GM12878 (cell line): Measurements from ENCODE around the gene COL4A2. TPM values are rescaled to one million over a fixed set of nuclear protein-coding genes. Genes with fewer than 3 reads are reported as not detected.

Experiments
- ATAC-seq: fragments of 200-7000 bp; cut with Tn5 transposase; 3 replicates; pipeline ENCODE4 v1.9.1; 2020; ENCODE audit warnings: mild to moderate bottlenecking, moderate library complexity
- BruUV-seq: library from RNA; stranded (reverse); fragments of 400-500 nt; replicated peaks from 2 replicates; lab custom pipeline; 2021; lab: Mats Ljungman, UMichigan
- CTCF ChIA-PET: fragments of 300-600 bp; sonication (Branson Sonifier 250); formaldehyde crosslinking; extraction: SDS; loops from one replicate; lab custom pipeline; 2021; ENCODE audit warnings: inconsistent platforms; lab: Yijun Ruan, JAX
- POLR2A ChIA-PET: fragments of 350-600 bp; formaldehyde crosslinking; extraction: SDS; loops from one replicate; lab custom pipeline; 2021; ENCODE audit warnings: inconsistent platforms; lab: Charles Lee
- RAD21 ChIA-PET: fragments of 300-600 bp; sonication (Branson Sonifier 250); formaldehyde crosslinking; loops from one replicate; lab custom pipeline; 2023; ENCODE audit warnings: antibody characterized with exemption; ENCODE audit not compliant: unreplicated experiment; lab: Charles Lee
- SMC1A ChIA-PET: fragments of 300-600 bp; sonication (Branson Sonifier 250); formaldehyde crosslinking; loops from one replicate; lab custom pipeline; 2023; ENCODE audit not compliant: unreplicated experiment, uncharacterized antibody; lab: Charles Lee
- DNase-seq: peaks from one replicate; pipeline ENCODE4 v3.0.0-alpha.2; 2011; ENCODE audit warnings: low read depth, low spot score
- FAIRE-seq: peaks from 3 replicates; lab custom pipeline; 2011; peaks lifted over from hg19 to GRCh38; lab: Jason Lieb, UNC
- H2AFZ ChIP-seq: 2 replicates; pipeline ENCODE4 v1.6.0; 2011; ENCODE audit warnings: low read depth, low read length, control low read depth; ENCODE audit not compliant: control insufficient read depth
- H3K27ac ChIP-seq: 2 replicates; pipeline ENCODE4 v1.5.1; 2011; ENCODE audit warnings: control low read depth; ENCODE audit not compliant: control insufficient read depth, insufficient read depth
- H3K27me3 ChIP-seq, 2 experiments: replicated peaks in 1 of 2; 2 replicates each; pipeline versions ENCODE4 v1.6.0 to v1.6.1; 2011; ENCODE audit warnings: low read length in 1 of 2; ENCODE audit not compliant: control insufficient read depth in 2 of 2, insufficient read depth in 2 of 2
- H3K36me3 ChIP-seq, 2 experiments: 2 replicates each; pipeline ENCODE4 v1.5.1; 2011; ENCODE audit warnings: low read length in 1 of 2; ENCODE audit not compliant: control insufficient read depth in 2 of 2, insufficient read depth in 2 of 2
- H3K4me1 ChIP-seq: 2 replicates; pipeline ENCODE4 v1.6.1; 2011; ENCODE audit warnings: mild to moderate bottlenecking, low read length, moderate library complexity, mixed read lengths; ENCODE audit not compliant: control insufficient read depth, insufficient read depth
- H3K4me2 ChIP-seq: 2 replicates; pipeline ENCODE4 v1.6.0; 2011; ENCODE audit warnings: control low read depth; ENCODE audit not compliant: control insufficient read depth, insufficient read depth
- H3K4me3 ChIP-seq: fragments of 200-600 bp; sonication (generic); 2 replicates; pipeline ENCODE4 v1.5.1; 2016
- H3K79me2 ChIP-seq: 2 replicates; pipeline ENCODE4 v1.6.0; 2011; ENCODE audit warnings: low read length; ENCODE audit not compliant: control insufficient read depth, insufficient read depth
- H3K9ac ChIP-seq: 2 replicates; pipeline ENCODE4 v1.8.0; 2011; ENCODE audit warnings: low read length, control low read depth, mixed read lengths; ENCODE audit not compliant: control insufficient read depth, insufficient read depth
- H3K9me3 ChIP-seq: replicated peaks from 3 replicates; pipeline ENCODE4 v1.5.1; 2011; ENCODE audit warnings: mild to moderate bottlenecking, low read length; ENCODE audit not compliant: control insufficient read depth, insufficient read depth
- H4K20me1 ChIP-seq: 2 replicates; pipeline ENCODE4 v1.6.0; 2011; ENCODE audit not compliant: control insufficient read depth, insufficient read depth
- BCL3 ChIP-seq: IDR thresholded peaks from 2 replicates; pipeline ENCODE4 v1.6.1; 2011; ENCODE audit warnings: borderline replicate concordance, low read depth, mild to moderate bottlenecking, moderate library complexity, low read length; ENCODE audit not compliant: insufficient read depth, poor library complexity, severe bottlenecking
- EGR1 ChIP-seq, 2 experiments: IDR thresholded peaks; 1 replicate in 1 of 2; 2 replicates in 1 of 2; pipeline ENCODE4 v1.6.1; 2011 to 2012; ENCODE audit warnings: low read depth in 2 of 2, low read length in 2 of 2, borderline replicate concordance in 1 of 2, mild to moderate bottlenecking in 1 of 2, moderate library complexity in 1 of 2
- SMAD1 ChIP-seq: fragments of 450-650 bp; IDR thresholded peaks from 2 replicates; pipeline ENCODE4 v1.6.1; 2018; ENCODE audit warnings: mild to moderate bottlenecking, low read depth; ENCODE audit not compliant: partially characterized antibody
- YY1 ChIP-seq: IDR thresholded peaks from 2 replicates; pipeline ENCODE4 v1.6.1; 2011; ENCODE audit warnings: low read depth, mild to moderate bottlenecking, low read length
- WGBS: methylation state at CpG from one replicate; pipeline ENCODE4 v1.1.6; 2016; ENCODE audit warnings: low lambda C conversion rate; ENCODE audit not compliant: insufficient replicate concordance, insufficient coverage; ENCODE audit errors: missing lambda C conversion rate; 5-methylcytosine and 5-hydroxymethylcytosine counted together
- in situ Hi-C: fragments of 300-500 bp; cut with MboI; formaldehyde crosslinking; loops from 9 replicates; pipeline ENCODE4 v1.14.3; 2018; ENCODE audit warnings: mixed read lengths
- intact Hi-C: fragments of 100-400 bp; cut with micrococcal nuclease; formaldehyde crosslinking; loops from one replicate; pipeline ENCODE4 v1.14.2; 2022; ENCODE audit not compliant: unreplicated experiment
- polyA plus RNA-seq, 11 experiments: library from polyadenylated mRNA; depleted of rRNA in 4 of 11; unstranded in 6 of 11; stranded (reverse) in 5 of 11; fragments of >200 nt; fragmentation: Nextera tagmentation in 4 of 11; fragmentation: Illumina TruSeq in 1 of 11; extraction: Ambion mirVana in 4 of 11; extraction: Trizol in 1 of 11; gene quantifications; 1 replicate in 1 of 11; 2 replicates in 10 of 11; pipeline versions ENCODE4 v1.2.1 to v1.2.3, GENCODE V29; 2011 to 2016; ENCODE audit warnings: inconsistent platforms in 2 of 11, missing spikeins in 2 of 11, low read depth in 1 of 11
- total RNA-seq, 4 experiments: library from RNA; depleted of rRNA in 3 of 4; stranded (reverse); fragments of >200 nt in 3 of 4; fragmentation: Illumina TruSeq in 1 of 4; extraction: Trizol in 1 of 4; gene quantifications; 2 replicates each; pipeline versions ENCODE4 v1.2.1 to v1.2.3, GENCODE V29; 2013 to 2021
- TF ChIP-seq, protein P1 (sequence below): fragments of 450-650 bp; formaldehyde crosslinking; IDR thresholded peaks from 2 replicates; pipeline ENCODE4 v1.4.0; 2020; ENCODE audit warnings: mild to moderate bottlenecking, moderate library complexity

COL4A2 gene
- total and polyA plus RNA-seq, 10 of the 15 experiments (the other 5 are each of a cell fraction or from before 2014, with no cell fraction given), result 0.16 to 1.6 (median 0.62) TPM; not detected in 3

DNA sequence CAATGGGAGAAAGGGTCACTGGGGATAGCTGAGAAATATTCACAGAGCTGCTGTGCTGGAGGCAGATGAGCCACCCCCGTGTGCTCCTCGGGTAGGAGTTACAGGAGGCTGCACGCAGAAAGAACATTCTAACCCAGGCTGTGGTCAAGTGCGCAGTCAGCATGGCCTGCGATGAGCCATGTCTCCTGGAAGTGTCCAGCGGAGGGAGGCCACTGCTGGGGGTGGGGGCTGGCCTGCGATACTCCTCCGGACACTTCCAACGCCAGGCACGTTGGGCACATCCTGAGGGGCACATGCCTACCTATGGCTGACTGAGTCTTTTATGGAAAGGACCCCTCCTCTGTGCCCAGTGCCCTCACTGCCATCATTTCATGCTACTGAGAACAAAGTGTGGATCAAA is 198.5 kb downstream of the COL4A2 start:
- SMC1A ChIA-PET, result interaction anchor here (1.5 kb wide), 1 partner anchor 11 kb away, joined by 5 read pairs; no protein-coding TSS in a partner anchor
- Histone ChIP-seq H3K36me3 (no peaks in the 10 kb centered on the region), H3K4me3 (no peak overlapping the region), H3K9ac (no peak overlapping the region), H3K4me1 (no peaks in the 10 kb centered on the region; the same call in 1 of the 2 replicates), H3K79me2 (no peaks in the 10 kb centered on the region), H3K9me3 (no peaks in the 10 kb centered on the region; the same call in 2 of the 3 replicates), H2AFZ (no peak overlapping the region), H3K27ac (no peak overlapping the region), H3K4me2 (no peak overlapping the region), H4K20me1 (no peaks in the 10 kb centered on the region), H3K27me3 (no peaks in the 10 kb centered on the region)
- no TSS peak for BruUV-seq
- 54% methylated on average over 10 of the region's 10 CpGs for WGBS
- RAD21 ChIA-PET, result no interaction called here
- no peak for TF ChIP-seq EGR1 (IDR thresholded peaks at IDR 0.05; ENCODE audit: borderline replicate concordance in 1 of 2, low read depth in 2 of 2, low read length in 2 of 2)
- CTCF ChIA-PET, result no interaction called here
- DNase-seq (no peak), FAIRE-seq (no peak), ATAC-seq (no peak)
- in situ Hi-C loops (no loop called here), intact Hi-C loops (no loop called here)
- POLR2A ChIA-PET, result no interaction called here

- Histone ChIP-seq H3K79me2 (no peaks in the 10 kb centered on the region), H3K9me3 (no peaks in the 10 kb centered on the region), H3K9ac (no peak overlapping the region), H3K4me2 (no peak overlapping the region), H3K4me3 (no peak overlapping the region), H3K36me3 (no peaks in the 10 kb centered on the region), H2AFZ (no peak overlapping the region), H3K27me3 (no peaks in the 10 kb centered on the region), H3K4me1 (no peaks in the 10 kb centered on the region; the same call in 1 of the 2 replicates), H4K20me1 (no peaks in the 10 kb centered on the region)
- ChIA-PET RAD21 (no interaction called here), SMC1A (no interaction called here), POLR2A (no interaction called here)
- no TSS peak for BruUV-seq
- no peak for ATAC-seq
- in situ Hi-C loops, result no loop called here
- no peak for DNase-seq
- FAIRE-seq, result no peak
- intact Hi-C loops, result no loop called here
- TF ChIP-seq, protein P1, sequence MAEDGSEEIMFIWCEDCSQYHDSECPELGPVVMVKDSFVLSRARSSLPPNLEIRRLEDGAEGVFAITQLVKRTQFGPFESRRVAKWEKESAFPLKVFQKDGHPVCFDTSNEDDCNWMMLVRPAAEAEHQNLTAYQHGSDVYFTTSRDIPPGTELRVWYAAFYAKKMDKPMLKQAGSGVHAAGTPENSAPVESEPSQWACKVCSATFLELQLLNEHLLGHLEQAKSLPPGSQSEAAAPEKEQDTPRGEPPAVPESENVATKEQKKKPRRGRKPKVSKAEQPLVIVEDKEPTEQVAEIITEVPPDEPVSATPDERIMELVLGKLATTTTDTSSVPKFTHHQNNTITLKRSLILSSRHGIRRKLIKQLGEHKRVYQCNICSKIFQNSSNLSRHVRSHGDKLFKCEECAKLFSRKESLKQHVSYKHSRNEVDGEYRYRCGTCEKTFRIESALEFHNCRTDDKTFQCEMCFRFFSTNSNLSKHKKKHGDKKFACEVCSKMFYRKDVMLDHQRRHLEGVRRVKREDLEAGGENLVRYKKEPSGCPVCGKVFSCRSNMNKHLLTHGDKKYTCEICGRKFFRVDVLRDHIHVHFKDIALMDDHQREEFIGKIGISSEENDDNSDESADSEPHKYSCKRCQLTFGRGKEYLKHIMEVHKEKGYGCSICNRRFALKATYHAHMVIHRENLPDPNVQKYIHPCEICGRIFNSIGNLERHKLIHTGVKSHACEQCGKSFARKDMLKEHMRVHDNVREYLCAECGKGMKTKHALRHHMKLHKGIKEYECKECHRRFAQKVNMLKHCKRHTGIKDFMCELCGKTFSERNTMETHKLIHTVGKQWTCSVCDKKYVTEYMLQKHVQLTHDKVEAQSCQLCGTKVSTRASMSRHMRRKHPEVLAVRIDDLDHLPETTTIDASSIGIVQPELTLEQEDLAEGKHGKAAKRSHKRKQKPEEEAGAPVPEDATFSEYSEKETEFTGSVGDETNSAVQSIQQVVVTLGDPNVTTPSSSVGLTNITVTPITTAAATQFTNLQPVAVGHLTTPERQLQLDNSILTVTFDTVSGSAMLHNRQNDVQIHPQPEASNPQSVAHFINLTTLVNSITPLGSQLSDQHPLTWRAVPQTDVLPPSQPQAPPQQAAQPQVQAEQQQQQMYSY (CRISPR knock-in tag), result no peak
- TF ChIP-seq BCL3, result no peak
- no peak for TF ChIP-seq SMAD1
- no peak for TF ChIP-seq YY1
- TF ChIP-seq, all 136 proteins: peak for 0
- CTCF ChIA-PET, result no interaction called here
- 58% methylated on average over 18 of the region's 18 CpGs for WGBS
- no peak overlapping the region for H3K27ac ChIP-seq
These were observed 199.3 kb downstream of the COL4A2 start for GRCh38 chr13:110506396-110506795.
